GM12872 (cell line): ENCODE results near the gene ITGA6.

Source experiments
- CTCF ChIP-seq: IDR thresholded peaks from 3 replicates; pipeline ENCODE4 v1.5.1; 2011; ENCODE audit warnings: low read depth, mild to moderate bottlenecking, low read length, moderate library complexity; ENCODE audit not compliant: insufficient read depth

Gene ITGA6

GRCh38 chr2:172395503-172395902 is 31.9 kb upstream of the ITGA6 start:
- no peak for TF ChIP-seq CTCF

- no peak for TF ChIP-seq CTCF
Measured at GRCh38 chr2:172397148-172397834, 30.1 kb upstream of the ITGA6 start.

- no peak for TF ChIP-seq CTCF
Measured at GRCh38 chr2:172398440-172398839, 28.9 kb upstream of the ITGA6 start.

- TF ChIP-seq CTCF: no peak
Measured at GRCh38 chr2:172399765-172400164, 27.6 kb upstream of the ITGA6 start.

GRCh38 chr2:172402198-172402597 is 25.2 kb upstream of the ITGA6 start:
- TF ChIP-seq CTCF: no peak

- TF ChIP-seq CTCF: no peak
Measured at GRCh38 chr2:172403402-172403801, 24.0 kb upstream of the ITGA6 start.

- TF ChIP-seq CTCF: no peak
Measured at GRCh38 chr2:172403881-172404468, 23.4 kb upstream of the ITGA6 start.
